Smooth muscle cell of bladder (primary cell): Measurements from ENCODE around the gene KRR1. TPM values are rescaled to one million over a fixed set of nuclear protein-coding genes. Genes with fewer than 3 reads are reported as not detected.

Experiments used
- total RNA-seq: library from RNA; depleted of rRNA; stranded (reverse); fragments of >200 nt; gene quantifications from 2 replicates; pipeline ENCODE4 v1.2.3, GENCODE V29; 2014

Gene KRR1
- 23.2 and 31.5 TPM in 2 replicates for total RNA-seq

GRCh38 chr12:75511116-75512048 lies at the start of gene KRR1:
TSS of gene KRR1 (minus strand) at chr12:75511609. CDS start at chr12:75511597, 12 bp downstream.

DNA sequence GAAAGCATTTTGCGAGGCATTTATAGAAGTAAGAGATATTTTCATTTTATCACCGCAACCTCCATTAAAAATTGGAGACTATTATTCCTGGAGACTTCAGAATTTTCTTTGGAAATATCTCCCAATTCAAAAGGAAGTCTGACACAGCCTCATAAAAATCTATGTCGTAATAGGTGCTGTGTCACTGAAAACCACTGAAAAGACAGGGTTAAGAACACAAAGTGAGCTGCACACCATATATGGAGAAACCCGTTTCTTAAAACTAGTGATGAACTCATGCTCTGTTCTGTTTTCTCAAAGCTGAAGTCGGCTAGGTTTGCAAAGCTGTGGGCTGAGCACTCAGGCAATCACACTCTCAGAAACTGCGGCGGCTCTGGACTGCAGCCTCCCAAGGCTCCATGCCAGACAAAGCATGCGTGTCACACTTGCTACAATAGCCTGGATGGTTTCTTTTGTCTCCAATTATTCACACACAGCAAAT lies 30.9 kb downstream of the KRR1 start, which contains the start of gene GLIPR1:
TSS of gene GLIPR1 (plus strand) at position 287 of the 481 bp plus-strand sequence. CDS start at position 413, 126 bp downstream.

Other genes with a start within 250 kb of the KRR1 start
- 6.7 and 7.5 TPM in 2 replicates for gene CAPS2, start 181.3 kb downstream of the KRR1 start, total RNA-seq
- gene GLIPR1L1, start 176.9 kb downstream of the KRR1 start, total RNA-seq: not detected in 2 replicates
- gene GLIPR1L2, start 120.5 kb downstream of the KRR1 start, total RNA-seq: 0.55 and 0.71 TPM in 2 replicates
- 41.4 and 45.5 TPM in 2 replicates for gene GLIPR1, start 30.9 kb downstream of the KRR1 start, total RNA-seq